Gastroesophageal sphincter (tissue), 3 donors: ENCODE results near the gene MAML3.

ENCODE experiments used
- CTCF ChIP-seq, 4 experiments: fragments of 200-600 bp in 2 of 4; fragments of 450-650 bp in 2 of 4; sonication (generic) in 1 of 4; IDR thresholded peaks; one replicate each; pipeline ENCODE4 v1.5.1; 2017 to 2019; ENCODE audit warnings: antibody characterized with exemption in 4 of 4, mild to moderate bottlenecking in 2 of 4, moderate library complexity in 2 of 4
- EP300 ChIP-seq: sonication (generic); formaldehyde crosslinking; IDR thresholded peaks from one replicate; pipeline ENCODE4 v1.6.1; 2017; ENCODE audit warnings: antibody characterized with exemption, mild to moderate bottlenecking
- POLR2A ChIP-seq, 2 donors: fragments of 450-650 bp; IDR thresholded peaks; one replicate each; pipeline ENCODE4 v1.6.1; 2017; ENCODE audit warnings: antibody characterized with exemption in 2 of 2, mild to moderate bottlenecking in 2 of 2, moderate library complexity in 1 of 2
- POLR2AphosphoS5 ChIP-seq: sonication (generic); formaldehyde crosslinking; IDR thresholded peaks from one replicate; pipeline ENCODE4 v1.6.1; 2017; ENCODE audit warnings: antibody characterized with exemption

GRCh38 chr4:139808381-139808807 is 345.6 kb downstream of the MAML3 start:
- TF ChIP-seq CTCF (IDR thresholded peaks at IDR 0.05): no peak
- TF ChIP-seq POLR2AphosphoS5: no peak
- TF ChIP-seq POLR2A (IDR thresholded peaks at IDR 0.05): no peak
- TF ChIP-seq EP300: no peak
